Measurements from ENCODE around the gene COIL. TPM values are rescaled to one million over a fixed set of nuclear protein-coding genes. Genes with fewer than 3 reads are reported as not detected.

The COIL gene
- total and polyA plus RNA-seq, 2 of the 13 experiments (the other 11 are each of a cell fraction or from before 2014, with no cell fraction given) = 8.1 to 29.4 TPM

GRCh38 chr17:57010487-57010886 is 49.6 kb upstream of the COIL start (continued):
- TF ChIP-seq ATF6 (CRISPR knock-in tag; conservative IDR thresholded peaks at IDR 0.05) (no peak), ZSCAN25 (CRISPR knock-in tag; IDR thresholded peaks at IDR 0.05) (no peak), PHF5A (CRISPR knock-in tag; IDR thresholded peaks at IDR 0.05; ENCODE audit: low read depth, unreplicated experiment) (no peak), ZNF3 (CRISPR knock-in tag; IDR thresholded peaks at IDR 0.05) (no peak), ATF7-NPFF (CRISPR knock-in tag; IDR thresholded peaks at IDR 0.05; ENCODE audit: low read depth) (no peak)

- H2AFZ ChIP-seq (ENCODE audit: low read length) = peak overlapping the region; percentile 47
- H3K4me2 ChIP-seq (ENCODE audit: low read depth, low read length) = peak overlapping the region; percentile 19; the same call in 1 of the 2 replicates
- no peaks in the 10 kb centered on the region for H3K36me3 ChIP-seq (replicated peaks in 1 of 2; ENCODE audit: control insufficient read depth in 1 of 2, insufficient read depth in 2 of 2, low read length in 2 of 2)
- DNase-seq (ENCODE audit: low spot score) = peak; percentile 43
- ChIA-PET CTCF (ENCODE audit: low intra/inter-chr PET ratio, low total read pairs) (interaction anchor here (0.7 kb wide), 1 partner anchor 104 kb away, joined by 3 read pairs; no protein-coding TSS in a partner anchor), POLR2A (no interaction called here)
- no peaks in the 10 kb centered on the region for H3K4me1 ChIP-seq (ENCODE audit: insufficient read depth, low read length)
- H3K9me3 ChIP-seq (ENCODE audit: low read length) = no peaks in the 10 kb centered on the region
- WGBS (ENCODE audit: low lambda C conversion rate) = 19% methylated on average over 7 of the region's 7 CpGs
- H3K27ac ChIP-seq (ENCODE audit: extremely low read length, insufficient read depth, low read length) = no peak overlapping the region
- FAIRE-seq = peak; percentile 99
- no TSS peak for BruUV-seq (replicated peaks)
- no peak overlapping the region for H3K4me3 ChIP-seq (replicated peaks in 1 of 3; ENCODE audit: insufficient read depth in 1 of 3, low read depth in 2 of 3, low read length in 3 of 3)
- H3K27me3 ChIP-seq (ENCODE audit: control insufficient read depth in 1 of 2, insufficient read depth in 2 of 2, low read length in 2 of 2) = no peaks in the 10 kb centered on the region
- no peaks in the 10 kb centered on the region for H3K79me2 ChIP-seq (ENCODE audit: insufficient read depth, low read length)
- H3K9ac ChIP-seq (ENCODE audit: insufficient read depth, low read depth, low read length) = no peak overlapping the region
- no peaks in the 10 kb centered on the region for H4K20me1 ChIP-seq (ENCODE audit: insufficient read depth, low read length)
- ATAC-seq = peak; percentile 96
- in situ Hi-C loops (cut with HindIII; ENCODE audit: extremely low pct_ligation_motif_present, low pct_unique_long_range_greater_than_20kb) = loop anchor here (10.0 kb wide), 1 partner anchor 105 kb away; no protein-coding TSS in a partner anchor
- intact Hi-C loops (cut with micrococcal nuclease; ENCODE audit: unreplicated experiment) = loop anchor here (1.0 to 5.0 kb wide), 2 partner anchors 102 to 191 kb away; no protein-coding TSS in a partner anchor
- TF ChIP-seq ZNF333 (CRISPR knock-in tag; IDR thresholded peaks at IDR 0.05; ENCODE audit: borderline replicate concordance) = no peak
- no peak for TF ChIP-seq ZNF501 (CRISPR knock-in tag; IDR thresholded peaks at IDR 0.05)
- no peak for TF ChIP-seq SOX5 (CRISPR knock-in tag; IDR thresholded peaks at IDR 0.05; ENCODE audit: borderline replicate concordance)
- TF ChIP-seq GZF1 (CRISPR knock-in tag; IDR thresholded peaks at IDR 0.05) = no peak
- TF ChIP-seq ZBTB26 (CRISPR knock-in tag; IDR thresholded peaks at IDR 0.05; ENCODE audit: borderline replicate concordance) = no peak
- no peak for TF ChIP-seq HNF1A (IDR thresholded peaks at IDR 0.05; ENCODE audit: low read depth)
- TF ChIP-seq HNF1A (CRISPR knock-in tag; IDR thresholded peaks at IDR 0.05; ENCODE audit: borderline replicate concordance) = no peak
- TF ChIP-seq HDAC1 (CRISPR knock-in tag; IDR thresholded peaks at IDR 0.05) = no peak
- no peak for TF ChIP-seq ZNF839 (CRISPR knock-in tag; IDR thresholded peaks at IDR 0.05; ENCODE audit: borderline replicate concordance)
- no peak for TF ChIP-seq TRIM24 (CRISPR knock-in tag; IDR thresholded peaks at IDR 0.05)
- no peak for TF ChIP-seq MIER3 (CRISPR knock-in tag; IDR thresholded peaks at IDR 0.05; ENCODE audit: borderline replicate concordance)
Measured at GRCh38 chr17:57009737-57010445, 49.0 kb upstream of the COIL start.
